NCI-H446 treated with DMSO at 0.1 percent for 48 hours (cell line): Measurements from ENCODE around the gene SMPDL3A.
"Not testable (repeated sequence)": the region's sequence is repeated elsewhere in the genome, so short reads cannot be mapped to it uniquely, and the experiment has no call there.

Experiments used
- DNase-seq: peaks from one replicate; lab custom pipeline; 2025; lab: John Stamatoyannopoulos, UW

SMPDL3A gene, protein sequence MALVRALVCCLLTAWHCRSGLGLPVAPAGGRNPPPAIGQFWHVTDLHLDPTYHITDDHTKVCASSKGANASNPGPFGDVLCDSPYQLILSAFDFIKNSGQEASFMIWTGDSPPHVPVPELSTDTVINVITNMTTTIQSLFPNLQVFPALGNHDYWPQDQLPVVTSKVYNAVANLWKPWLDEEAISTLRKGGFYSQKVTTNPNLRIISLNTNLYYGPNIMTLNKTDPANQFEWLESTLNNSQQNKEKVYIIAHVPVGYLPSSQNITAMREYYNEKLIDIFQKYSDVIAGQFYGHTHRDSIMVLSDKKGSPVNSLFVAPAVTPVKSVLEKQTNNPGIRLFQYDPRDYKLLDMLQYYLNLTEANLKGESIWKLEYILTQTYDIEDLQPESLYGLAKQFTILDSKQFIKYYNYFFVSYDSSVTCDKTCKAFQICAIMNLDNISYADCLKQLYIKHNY

DNA sequence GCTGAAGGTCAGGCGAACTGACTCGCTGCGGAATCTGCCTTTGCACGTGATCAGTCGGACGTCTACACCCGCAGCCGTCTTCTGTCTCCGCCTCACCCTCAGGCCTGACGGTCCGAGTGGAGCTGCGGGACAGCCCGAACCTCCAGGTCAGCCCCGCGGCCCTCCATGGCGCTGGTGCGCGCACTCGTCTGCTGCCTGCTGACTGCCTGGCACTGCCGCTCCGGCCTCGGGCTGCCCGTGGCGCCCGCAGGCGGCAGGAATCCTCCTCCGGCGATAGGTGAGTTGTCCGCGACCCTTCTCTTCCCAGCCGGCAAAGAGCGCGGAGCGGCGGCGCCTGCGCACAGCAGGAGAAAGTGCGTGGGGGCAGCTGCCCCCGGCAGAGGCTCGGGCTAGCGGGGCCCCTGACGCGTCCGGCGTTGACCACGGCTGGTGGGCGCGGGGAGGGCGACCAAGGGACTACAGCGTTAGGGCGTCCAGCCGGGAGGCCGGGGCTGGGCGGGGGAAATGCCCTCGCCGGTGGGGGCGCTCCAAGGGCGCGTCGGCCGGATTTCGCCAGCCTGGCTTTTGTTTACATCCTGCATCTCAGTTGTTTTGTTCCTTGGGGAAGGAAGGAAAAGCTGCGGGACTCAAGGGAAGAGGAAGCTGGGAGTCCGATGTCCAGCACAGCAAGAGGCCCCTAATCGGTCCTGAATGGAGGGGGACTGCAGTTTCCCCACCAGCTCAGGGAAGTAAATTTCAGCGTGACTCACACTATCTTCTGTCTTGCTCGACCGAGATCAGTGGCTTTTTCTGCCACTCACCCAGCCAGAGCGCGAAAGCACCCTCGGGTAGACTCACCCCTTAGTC, at the start of gene SMPDL3A:
SMPDL3A (plus strand) TSS at position 77 of the 846 bp plus-strand sequence; CDS start at position 166, 89 bp downstream.
- peak; percentile 37 for DNase-seq

- DNase-seq, result no peak
Observed at GRCh38 chr6:122740091-122740490, 49.0 kb upstream of the SMPDL3A start.

DNA sequence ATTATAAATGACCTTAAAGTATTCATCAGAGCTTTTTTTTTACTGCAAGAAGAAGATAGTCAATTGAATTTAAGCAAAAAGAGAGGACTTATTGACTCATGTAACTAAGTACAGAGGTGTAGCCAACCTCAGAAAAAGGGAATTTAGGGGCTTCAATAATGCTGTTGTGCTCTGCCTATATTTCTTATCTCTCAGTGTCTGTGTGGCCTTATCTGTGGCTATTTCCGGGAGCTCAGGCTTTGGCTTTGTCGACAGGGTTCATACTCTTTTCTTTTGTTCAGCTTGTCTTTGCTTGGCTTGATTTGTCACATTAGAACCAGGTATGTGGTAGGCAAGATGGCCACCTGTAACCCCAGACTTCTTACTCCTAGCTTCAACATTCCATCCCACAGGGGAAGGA, 48.1 kb upstream of the SMPDL3A start:
- DNase-seq, result no peak

GRCh38 chr6:122744247-122744646, 44.8 kb upstream of the SMPDL3A start:
- DNase-seq, result peak; percentile 14

DNA sequence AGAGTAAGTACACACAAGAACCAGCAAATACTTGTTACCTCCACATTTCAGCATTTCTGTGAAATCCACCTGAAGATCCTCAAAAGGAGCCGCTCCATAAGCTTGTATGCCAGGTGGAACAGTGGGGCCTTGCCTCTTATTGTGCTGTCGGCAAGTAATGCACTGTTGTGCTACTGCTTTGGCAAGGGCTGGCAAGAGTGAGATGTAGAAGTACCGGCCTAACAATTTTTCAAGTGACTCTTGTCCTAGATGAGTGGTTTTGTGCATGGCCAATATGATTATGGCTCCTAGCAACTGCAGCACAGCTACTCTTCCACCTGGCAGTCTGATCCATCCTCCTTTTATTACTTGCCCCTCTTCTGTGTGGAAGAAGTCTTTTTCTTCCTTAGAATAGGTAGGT, 44.2 kb upstream of the SMPDL3A start:
- DNase-seq, result not testable (repeated sequence)

GRCh38 chr6:122746688-122747087, 42.4 kb upstream of the SMPDL3A start:
- DNase-seq, result no peak

DNA sequence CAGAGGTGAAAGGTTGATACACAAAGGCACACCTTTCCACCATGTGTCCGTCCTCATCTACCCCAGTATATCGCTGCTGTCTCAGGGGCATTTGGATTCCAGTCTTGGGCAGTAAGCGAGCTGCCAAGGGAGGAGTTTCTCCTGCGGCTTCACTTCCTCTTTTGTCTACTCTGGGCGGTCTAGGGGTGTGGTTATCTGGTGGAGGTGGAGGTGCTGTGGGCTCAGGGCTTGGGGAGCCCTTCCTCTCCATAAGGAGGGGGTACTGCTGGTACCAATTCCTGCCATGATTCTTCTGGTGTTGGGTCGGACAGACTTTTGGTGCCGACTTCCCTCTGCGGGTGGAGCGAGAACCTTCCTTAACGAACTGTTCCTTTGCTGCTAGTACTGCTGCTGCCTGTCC, 41.5 kb upstream of the SMPDL3A start:
- no peak for DNase-seq

GRCh38 chr6:122748945-122749344, 40.1 kb upstream of the SMPDL3A start:
- not testable (repeated sequence) for DNase-seq

DNA sequence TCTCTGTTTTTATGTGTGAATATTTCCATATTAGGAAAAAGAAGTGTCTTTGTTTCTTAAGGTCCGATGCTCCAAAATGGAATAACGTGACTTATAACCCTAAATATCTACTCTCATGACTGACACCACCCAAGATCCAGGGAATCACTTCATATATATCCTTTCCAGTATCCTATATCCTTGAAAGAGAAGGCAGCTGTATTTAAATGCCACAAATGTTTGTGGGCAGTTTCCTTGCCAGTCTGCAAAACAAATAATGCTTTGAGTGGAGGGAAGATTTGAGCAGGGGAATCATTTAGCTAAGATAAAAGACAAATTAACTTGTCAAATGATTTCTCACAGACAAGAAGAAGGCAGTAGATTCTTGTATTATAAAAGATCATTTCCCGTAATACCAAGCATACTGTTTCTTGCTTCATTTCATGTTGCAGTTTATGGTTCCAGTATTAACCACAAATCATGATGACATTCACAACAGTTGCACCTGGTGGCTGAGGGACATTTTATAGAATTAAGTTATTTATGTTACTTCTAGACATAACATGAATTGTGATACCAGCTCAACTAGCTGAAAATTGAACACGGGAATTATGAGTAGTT, 39.5 kb upstream of the SMPDL3A start:
- DNase-seq, result no peak

DNA sequence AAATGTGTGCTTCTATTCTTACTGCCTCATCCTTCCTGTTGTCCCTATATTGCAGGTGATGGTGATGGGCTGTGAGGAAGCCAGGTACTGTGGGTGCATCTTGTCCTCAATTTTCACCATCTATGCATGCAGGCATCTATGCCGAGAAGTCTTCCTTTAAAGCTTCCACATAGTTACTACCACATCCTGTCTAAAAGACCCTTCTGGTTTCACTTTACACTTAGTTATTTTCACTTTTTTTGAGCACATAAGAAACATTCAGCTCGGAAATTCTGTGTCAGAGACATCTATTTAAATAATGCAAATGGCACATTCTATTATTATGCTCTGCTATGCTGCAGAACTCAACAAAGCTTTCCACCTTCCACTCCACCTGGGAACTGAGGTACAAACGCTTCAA, 37.7 kb upstream of the SMPDL3A start:
- DNase-seq, result no peak

DNA sequence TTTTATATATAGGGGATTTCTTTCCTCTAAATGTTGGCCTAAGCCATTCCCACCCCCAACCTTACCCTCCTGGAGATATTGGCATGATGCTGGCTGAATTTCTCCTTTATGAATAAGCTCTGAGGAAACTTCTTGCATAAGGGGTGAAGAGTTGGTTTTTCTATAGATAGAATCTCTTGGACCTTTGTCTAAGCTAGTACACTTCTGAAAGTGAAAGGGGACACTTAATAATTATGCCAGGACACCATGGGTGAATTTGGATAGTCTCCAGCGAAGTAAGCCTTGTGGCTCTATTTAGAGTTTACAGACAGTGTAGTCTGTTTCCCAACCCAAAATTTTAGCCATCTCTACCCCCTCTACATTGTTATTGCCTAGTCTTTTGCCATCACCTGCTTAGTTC, 36.6 kb upstream of the SMPDL3A start:
- DNase-seq, result no peak

GRCh38 chr6:122753000-122753687, 35.9 kb upstream of the SMPDL3A start:
- no peak for DNase-seq

GRCh38 chr6:122753688-122754056, 35.4 kb upstream of the SMPDL3A start:
- DNase-seq, result peak; percentile 35

GRCh38 chr6:122754191-122754731, 34.8 kb upstream of the SMPDL3A start:
- no peak for DNase-seq

DNA sequence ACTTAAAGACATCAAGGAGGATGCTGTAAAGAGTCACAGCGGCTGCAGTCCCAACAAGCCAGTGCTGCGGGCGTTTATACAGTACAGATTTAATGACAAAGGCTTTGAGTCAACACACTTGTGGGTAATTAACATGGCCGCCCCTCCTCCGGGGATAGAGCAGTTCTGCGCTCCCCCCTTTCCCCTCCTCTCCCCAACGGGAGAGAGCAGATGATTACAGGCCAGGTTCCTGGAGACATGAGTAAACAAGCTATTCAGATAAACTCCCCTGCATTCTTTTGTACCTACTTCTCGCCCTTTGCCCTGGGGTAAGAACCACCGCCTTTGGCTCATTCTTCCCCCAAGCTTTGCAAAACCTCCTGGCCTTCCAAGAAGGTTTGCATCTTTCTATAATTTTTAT, 33.2 kb upstream of the SMPDL3A start:
- no peak for DNase-seq

- DNase-seq, result no peak
Observed at GRCh38 chr6:122758927-122759334, 30.1 kb upstream of the SMPDL3A start.

- DNase-seq, result no peak
Observed at GRCh38 chr6:122760330-122760729, 28.7 kb upstream of the SMPDL3A start.

GRCh38 chr6:122766256-122766655, 22.8 kb upstream of the SMPDL3A start:
- DNase-seq, result no peak

DNA sequence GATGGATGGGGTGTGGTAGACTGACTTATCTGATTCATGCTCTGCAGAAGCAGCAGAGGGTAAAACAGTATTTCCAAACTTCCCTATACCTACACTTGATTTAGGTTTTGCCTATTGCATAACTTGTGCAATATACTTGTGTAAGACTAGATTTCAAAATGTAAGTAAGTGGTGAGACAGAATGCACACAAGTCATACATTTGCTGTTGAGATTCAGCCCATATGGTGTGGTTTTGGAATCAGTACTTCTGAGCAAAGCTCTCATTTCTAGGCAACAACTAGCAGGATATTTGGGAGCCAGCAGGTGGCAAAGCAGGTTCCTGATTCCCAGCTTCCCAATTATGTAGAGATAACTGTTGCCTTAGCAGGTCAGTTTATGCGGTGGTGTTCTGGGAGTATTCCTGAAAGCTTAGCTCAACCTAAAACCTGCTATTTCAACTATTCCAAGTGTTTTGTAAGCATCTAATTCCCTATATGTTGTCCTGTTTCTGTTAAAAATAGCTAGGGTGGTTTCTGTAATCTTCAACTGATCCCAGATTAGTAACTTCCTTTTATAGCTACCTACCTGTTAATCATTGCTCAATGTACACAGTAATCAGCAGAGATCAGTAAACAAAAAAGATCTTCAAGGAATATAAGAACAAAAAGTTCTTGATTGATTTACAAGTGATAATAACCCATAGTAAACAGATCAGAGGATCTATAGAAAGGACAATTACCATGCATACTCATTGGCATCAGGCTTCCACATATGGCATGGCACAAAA, 18.0 kb upstream of the SMPDL3A start:
- DNase-seq, result no peak

DNA sequence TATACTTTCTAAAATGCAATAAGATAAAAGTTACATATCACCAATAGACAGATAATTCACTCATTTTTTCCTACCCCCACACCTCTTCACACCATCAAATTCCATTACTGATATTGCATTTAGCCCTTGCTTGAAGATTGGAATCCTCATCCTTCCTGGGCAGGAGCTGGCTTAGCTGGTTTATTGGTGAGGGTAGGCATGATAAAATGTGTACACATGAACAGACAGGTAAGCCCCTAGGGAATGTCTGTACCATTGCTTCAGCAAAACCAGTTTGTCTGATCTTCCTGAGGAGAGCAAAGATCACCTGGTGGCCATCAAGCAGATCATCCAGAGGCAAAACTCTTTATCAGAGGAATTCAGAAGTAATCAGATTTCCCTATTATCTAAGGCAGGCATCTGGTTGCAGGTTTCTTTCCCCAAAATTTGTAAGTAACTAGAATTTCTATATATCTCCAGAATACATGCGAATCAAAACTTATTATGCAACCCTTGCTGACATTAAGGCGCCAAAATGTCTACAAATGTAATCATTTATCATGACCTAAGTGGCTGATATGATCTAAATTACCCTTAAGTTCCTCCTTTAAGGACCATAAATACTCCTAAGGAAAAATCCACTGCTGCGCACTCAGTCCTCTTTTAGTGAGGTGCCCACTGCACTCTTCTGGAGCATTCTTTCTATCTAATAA, 16.2 kb upstream of the SMPDL3A start:
- DNase-seq, result no peak
